PC-3 (cell line): ENCODE data around the gene KHK.

Experiments
- CTCF ChIP-seq: fragments of 300-600 bp; sonication (generic); conservative IDR thresholded peaks from 2 replicates; pipeline ENCODE4 v1.5.1; 2017; ENCODE audit warnings: antibody characterized with exemption, low read depth, mild to moderate bottlenecking, low read length
- EZH2 ChIP-seq: fragments of 300-600 bp; sonication (generic); IDR thresholded peaks from one replicate; pipeline ENCODE4 v1.6.1; 2017; ENCODE audit warnings: antibody characterized with exemption, mild to moderate bottlenecking, low read length; ENCODE audit not compliant: unreplicated experiment

- no peak for TF ChIP-seq EZH2
- no peak for TF ChIP-seq CTCF
These were observed 8.0 kb upstream of the KHK start, which contains the start of gene EMILIN1 for GRCh38 chr2:27078267-27079194.
